GM12872 (cell line): ENCODE measurements around the gene FGD4.

Experiments used
- CTCF ChIP-seq: IDR thresholded peaks from 3 replicates; pipeline ENCODE4 v1.5.1; 2011; ENCODE audit warnings: low read depth, mild to moderate bottlenecking, low read length, moderate library complexity; ENCODE audit not compliant: insufficient read depth

FGD4 gene

GRCh38 chr12:32395026-32395425, 4.3 kb upstream of the FGD4 start:
- no peak for TF ChIP-seq CTCF

GRCh38 chr12:32397696-32398095, 1.7 kb upstream of the FGD4 start:
- TF ChIP-seq CTCF: no peak

GRCh38 chr12:32398181-32398580, 1.2 kb upstream of the FGD4 start:
- no peak for TF ChIP-seq CTCF

GRCh38 chr12:32398816-32399369, 465 bp upstream of the FGD4 start:
- no peak for TF ChIP-seq CTCF

GRCh38 chr12:32400114-32400672, 835 bp downstream of the FGD4 start:
- TF ChIP-seq CTCF: no peak

GRCh38 chr12:32400866-32401265, 1.5 kb downstream of the FGD4 start:
- TF ChIP-seq CTCF: no peak

- no peak for TF ChIP-seq CTCF
These were observed 2.8 kb downstream of the FGD4 start for GRCh38 chr12:32402170-32402569.
